HG03139 (cell line): ENCODE results near the gene FAM219A.
"Not testable (repeated sequence)": the region's sequence is repeated elsewhere in the genome, so short reads cannot be mapped to it uniquely, and the experiment has no call there.

Experiments
- ATAC-seq: cut with Tn5 transposase; IDR thresholded peaks from one replicate; pipeline ENCODE4 v1.9.1; 2021; ENCODE audit not compliant: unreplicated experiment

The FAM219A gene

GRCh38 chr9:34485822-34486221 is 27.5 kb upstream of the FAM219A start:
- ATAC-seq: no peak

GRCh38 chr9:34484678-34485077 is 26.3 kb upstream of the FAM219A start:
- no peak for ATAC-seq

GRCh38 chr9:34482746-34483145 is 24.4 kb upstream of the FAM219A start:
- ATAC-seq: not testable (repeated sequence)

- ATAC-seq: not testable (repeated sequence)
These were observed 23.2 kb upstream of the FAM219A start for GRCh38 chr9:34481620-34482019.

GRCh38 chr9:34479431-34479866 is 21.1 kb upstream of the FAM219A start:
- no peak for ATAC-seq

GRCh38 chr9:34477541-34477940 is 19.2 kb upstream of the FAM219A start:
- ATAC-seq: no peak

- ATAC-seq: no peak
These were observed 16.7 kb upstream of the FAM219A start for GRCh38 chr9:34475097-34475496.

GRCh38 chr9:34465468-34465867 is 7.1 kb upstream of the FAM219A start:
- ATAC-seq: no peak

- no peak for ATAC-seq
These were observed 6.2 kb upstream of the FAM219A start for GRCh38 chr9:34464571-34464970.

GRCh38 chr9:34463901-34464232 is 5.5 kb upstream of the FAM219A start:
- no peak for ATAC-seq

GRCh38 chr9:34463098-34463900 is 4.9 kb upstream of the FAM219A start:
- ATAC-seq: no peak

- no peak for ATAC-seq
These were observed 1.6 kb upstream of the FAM219A start for GRCh38 chr9:34459941-34460340.

- ATAC-seq: no peak
These were observed 986 bp upstream of the FAM219A start for GRCh38 chr9:34459356-34459755.

- ATAC-seq: no peak
These were observed 580 bp upstream of the FAM219A start for GRCh38 chr9:34458959-34459340.

- ATAC-seq: no peak
These were observed 931 bp downstream of the FAM219A start for GRCh38 chr9:34457266-34458012.

- no peak for ATAC-seq
These were observed 1.6 kb downstream of the FAM219A start for GRCh38 chr9:34456746-34457145.

GRCh38 chr9:34456151-34456550 is 2.2 kb downstream of the FAM219A start:
- no peak for ATAC-seq

GRCh38 chr9:34454571-34455065 is 3.8 kb downstream of the FAM219A start:
- ATAC-seq: no peak

- ATAC-seq: no peak
These were observed 5.8 kb downstream of the FAM219A start for GRCh38 chr9:34452568-34452967.

GRCh38 chr9:34451545-34451944 is 6.8 kb downstream of the FAM219A start:
- ATAC-seq: no peak

GRCh38 chr9:34451135-34451534 is 7.2 kb downstream of the FAM219A start:
- ATAC-seq: no peak

- ATAC-seq: no peak
These were observed 7.7 kb downstream of the FAM219A start for GRCh38 chr9:34450644-34451043.
